Memory B cell (primary cell): ENCODE results near the gene DNAJB9.
"Not testable (repeated sequence)": the region's sequence is repeated elsewhere in the genome, so short reads cannot be mapped to it uniquely, and the experiment has no call there.

Experiments used
- ATAC-seq: fragments of 150-1000 bp; cut with Tn5 transposase; 2 replicates; pipeline ENCODE4 v1.10.0; 2021; ENCODE audit warnings: low read depth, mild to moderate bottlenecking, moderate library complexity
- DNase-seq, 2 donors: peaks; one replicate each; pipeline ENCODE4 v3.0.0; 2022; ENCODE audit warnings: low spot score in 2 of 2
- H3K27ac Mint-ChIP-seq: one replicate; pipeline ENCODE4 v1.8.0; 2022; ENCODE audit warnings: mild to moderate bottlenecking, moderate library complexity, mixed read lengths
- H3K27me3 Mint-ChIP-seq: one replicate; pipeline ENCODE4 v1.8.0; 2022; ENCODE audit warnings: mixed read lengths
- H3K36me3 Mint-ChIP-seq: one replicate; pipeline ENCODE4 v1.8.0; 2022; ENCODE audit warnings: mild to moderate bottlenecking, mixed read lengths
- H3K4me1 Mint-ChIP-seq: one replicate; pipeline ENCODE4 v1.8.0; 2022; ENCODE audit warnings: mixed read lengths
- H3K4me3 Mint-ChIP-seq: one replicate; pipeline ENCODE4 v1.8.0; 2022; ENCODE audit warnings: mild to moderate bottlenecking, moderate library complexity, mixed read lengths
- H3K9me3 Mint-ChIP-seq: one replicate; pipeline ENCODE4 v1.8.0; 2022; ENCODE audit warnings: mixed read lengths

DNAJB9 gene

GRCh38 chr7:108569381-108570145 lies at the start of gene DNAJB9, which contains the start of gene THAP5:
Gene DNAJB9 (plus strand): TSS chr7:108569874. CDS start chr7:108571727, 1,853 bp downstream.
Gene THAP5 (minus strand): TSS chr7:108569706. CDS start chr7:108569569, 137 bp downstream.
- DNase-seq (peak; percentile 94 to 99), ATAC-seq (peak; percentile 82)
- Mint-ChIP-seq H3K27me3 (no peaks in the 10 kb centered on the region), H3K27ac (peak within 1 kb of the TSS; percentile 99), H3K36me3 (peaks cover 17% of the 10 kb centered on the region), H3K4me1 (peaks cover 16% of the 10 kb centered on the region), H3K9me3 (peaks cover 2% of the 10 kb centered on the region), H3K4me3 (peak within 1 kb of the TSS; percentile 92)

- peaks cover 39% of the 10 kb centered on the region for H3K4me1 Mint-ChIP-seq
- peak overlapping the region; percentile 8 for H3K4me3 Mint-ChIP-seq
- no peaks in the 10 kb centered on the region for H3K27me3 Mint-ChIP-seq
- peaks cover 32% of the 10 kb centered on the region for H3K36me3 Mint-ChIP-seq
- H3K27ac Mint-ChIP-seq, result peak overlapping the region; percentile 3
- ATAC-seq (no peak), DNase-seq (no peak)
- H3K9me3 Mint-ChIP-seq, result no peaks in the 10 kb centered on the region
Observed at GRCh38 chr7:108522780-108523179, 46.9 kb upstream of the DNAJB9 start.

GRCh38 chr7:108525327-108525984 lies 44.2 kb upstream of the DNAJB9 start:
- ATAC-seq, result peak; percentile 10
- Mint-ChIP-seq H3K36me3 (peaks cover 14% of the 10 kb centered on the region), H3K4me3 (peak overlapping the region; percentile 97), H3K9me3 (no peaks in the 10 kb centered on the region), H3K27ac (peak overlapping the region; percentile 100), H3K4me1 (peaks cover 29% of the 10 kb centered on the region), H3K27me3 (no peaks in the 10 kb centered on the region)
- DNase-seq, result no peak

GRCh38 chr7:108525985-108526767 lies 43.5 kb upstream of the DNAJB9 start, which contains the start of gene PNPLA8:
Gene PNPLA8 (minus strand): TSS chr7:108526135. CDS start chr7:108515491, 10,644 bp downstream.
- ATAC-seq (peak; percentile 87), DNase-seq (peak; percentile 99 to 100)
- H3K36me3 Mint-ChIP-seq, result peaks cover 12% of the 10 kb centered on the region
- H3K4me3 Mint-ChIP-seq, result peak within 1 kb of the TSS; percentile 97
- no peaks in the 10 kb centered on the region for H3K27me3 Mint-ChIP-seq
- no peaks in the 10 kb centered on the region for H3K9me3 Mint-ChIP-seq
- peak within 1 kb of the TSS; percentile 100 for H3K27ac Mint-ChIP-seq
- peaks cover 26% of the 10 kb centered on the region for H3K4me1 Mint-ChIP-seq

GRCh38 chr7:108526768-108527017 lies 43.0 kb upstream of the DNAJB9 start:
- Mint-ChIP-seq H3K27me3 (no peaks in the 10 kb centered on the region), H3K4me3 (peak overlapping the region; percentile 97), H3K9me3 (no peaks in the 10 kb centered on the region), H3K36me3 (peaks cover 8% of the 10 kb centered on the region), H3K4me1 (peaks cover 22% of the 10 kb centered on the region), H3K27ac (peak overlapping the region; percentile 100)
- ATAC-seq (no peak), DNase-seq (no peak)

GRCh38 chr7:108528183-108528712 lies 41.4 kb upstream of the DNAJB9 start:
- Mint-ChIP-seq H3K9me3 (no peaks in the 10 kb centered on the region), H3K4me1 (peaks cover 15% of the 10 kb centered on the region), H3K4me3 (peak overlapping the region; percentile 19), H3K36me3 (peaks cover 2% of the 10 kb centered on the region), H3K27me3 (no peaks in the 10 kb centered on the region), H3K27ac (peak overlapping the region; percentile 14)
- ATAC-seq (no peak), DNase-seq (no peak)

- Mint-ChIP-seq H3K36me3 (no peaks in the 10 kb centered on the region), H3K27me3 (no peaks in the 10 kb centered on the region), H3K27ac (no peak overlapping the region), H3K4me3 (no peak overlapping the region), H3K9me3 (no peaks in the 10 kb centered on the region), H3K4me1 (peaks cover 6% of the 10 kb centered on the region)
- no peak for DNase-seq
- ATAC-seq, result no peak
Observed at GRCh38 chr7:108529341-108529740, 40.3 kb upstream of the DNAJB9 start.

- no peak for ATAC-seq
- Mint-ChIP-seq H3K27me3 (no peaks in the 10 kb centered on the region), H3K36me3 (no peaks in the 10 kb centered on the region), H3K4me1 (peaks cover 20% of the 10 kb centered on the region), H3K27ac (no peak overlapping the region), H3K9me3 (no peaks in the 10 kb centered on the region), H3K4me3 (no peak overlapping the region)
- DNase-seq, result no peak
Observed at GRCh38 chr7:108533712-108534111, 36.0 kb upstream of the DNAJB9 start.

GRCh38 chr7:108535257-108535656 lies 34.4 kb upstream of the DNAJB9 start:
- Mint-ChIP-seq H3K27ac (no peak overlapping the region), H3K36me3 (peaks cover 2% of the 10 kb centered on the region), H3K9me3 (no peaks in the 10 kb centered on the region), H3K4me3 (no peak overlapping the region), H3K27me3 (no peaks in the 10 kb centered on the region), H3K4me1 (peaks cover 19% of the 10 kb centered on the region)
- no peak for ATAC-seq
- DNase-seq, result no peak

GRCh38 chr7:108535744-108536143 lies 33.9 kb upstream of the DNAJB9 start:
- Mint-ChIP-seq H3K9me3 (no peaks in the 10 kb centered on the region), H3K36me3 (peaks cover 2% of the 10 kb centered on the region), H3K4me3 (no peak overlapping the region), H3K27ac (no peak overlapping the region), H3K4me1 (peaks cover 16% of the 10 kb centered on the region), H3K27me3 (no peaks in the 10 kb centered on the region)
- DNase-seq (no peak), ATAC-seq (no peak)

- DNase-seq (no peak), ATAC-seq (no peak)
- H3K4me3 Mint-ChIP-seq, result no peak overlapping the region
- H3K27ac Mint-ChIP-seq, result no peak overlapping the region
- H3K36me3 Mint-ChIP-seq, result peaks cover 2% of the 10 kb centered on the region
- peaks cover 16% of the 10 kb centered on the region for H3K4me1 Mint-ChIP-seq
- no peaks in the 10 kb centered on the region for H3K27me3 Mint-ChIP-seq
- no peaks in the 10 kb centered on the region for H3K9me3 Mint-ChIP-seq
Observed at GRCh38 chr7:108537229-108537628, 32.4 kb upstream of the DNAJB9 start.

- H3K9me3 Mint-ChIP-seq, H3K27me3 Mint-ChIP-seq: not testable (repeated sequence)
- peak; percentile 38 for ATAC-seq
Observed at GRCh38 chr7:108538236-108538635, 31.4 kb upstream of the DNAJB9 start.

GRCh38 chr7:108538685-108539084 lies 31.0 kb upstream of the DNAJB9 start:
- H3K27me3 Mint-ChIP-seq, DNase-seq, H3K4me3 Mint-ChIP-seq, H3K9me3 Mint-ChIP-seq, H3K36me3 Mint-ChIP-seq, H3K27ac Mint-ChIP-seq, ATAC-seq: not testable (repeated sequence)
- H3K4me1 Mint-ChIP-seq, result peaks cover 16% of the 10 kb centered on the region

More at GRCh38 chr7:108538236-108538635, 31.4 kb upstream of the DNAJB9 start:
- H3K27ac Mint-ChIP-seq, H3K4me3 Mint-ChIP-seq, H3K36me3 Mint-ChIP-seq, DNase-seq: not testable (repeated sequence)
- H3K4me1 Mint-ChIP-seq, result peaks cover 16% of the 10 kb centered on the region

GRCh38 chr7:108541478-108541877 lies 28.2 kb upstream of the DNAJB9 start:
- H3K27me3 Mint-ChIP-seq, result no peaks in the 10 kb centered on the region
- DNase-seq, result no peak
- H3K4me3 Mint-ChIP-seq, result no peak overlapping the region
- ATAC-seq, result no peak
- peaks cover 8% of the 10 kb centered on the region for H3K4me1 Mint-ChIP-seq
- no peaks in the 10 kb centered on the region for H3K9me3 Mint-ChIP-seq
- H3K27ac Mint-ChIP-seq, result no peak overlapping the region
- H3K36me3 Mint-ChIP-seq, result peaks cover 2% of the 10 kb centered on the region
